HG02759 (cell line): ENCODE results near the gene ATP5PO.

Source experiments
- ATAC-seq: cut with Tn5 transposase; IDR thresholded peaks from one replicate; pipeline ENCODE4 v1.9.1; 2021; ENCODE audit warnings: mild to moderate bottlenecking, moderate library complexity; ENCODE audit not compliant: unreplicated experiment

ATP5PO gene, protein sequence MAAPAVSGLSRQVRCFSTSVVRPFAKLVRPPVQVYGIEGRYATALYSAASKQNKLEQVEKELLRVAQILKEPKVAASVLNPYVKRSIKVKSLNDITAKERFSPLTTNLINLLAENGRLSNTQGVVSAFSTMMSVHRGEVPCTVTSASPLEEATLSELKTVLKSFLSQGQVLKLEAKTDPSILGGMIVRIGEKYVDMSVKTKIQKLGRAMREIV

DNA sequence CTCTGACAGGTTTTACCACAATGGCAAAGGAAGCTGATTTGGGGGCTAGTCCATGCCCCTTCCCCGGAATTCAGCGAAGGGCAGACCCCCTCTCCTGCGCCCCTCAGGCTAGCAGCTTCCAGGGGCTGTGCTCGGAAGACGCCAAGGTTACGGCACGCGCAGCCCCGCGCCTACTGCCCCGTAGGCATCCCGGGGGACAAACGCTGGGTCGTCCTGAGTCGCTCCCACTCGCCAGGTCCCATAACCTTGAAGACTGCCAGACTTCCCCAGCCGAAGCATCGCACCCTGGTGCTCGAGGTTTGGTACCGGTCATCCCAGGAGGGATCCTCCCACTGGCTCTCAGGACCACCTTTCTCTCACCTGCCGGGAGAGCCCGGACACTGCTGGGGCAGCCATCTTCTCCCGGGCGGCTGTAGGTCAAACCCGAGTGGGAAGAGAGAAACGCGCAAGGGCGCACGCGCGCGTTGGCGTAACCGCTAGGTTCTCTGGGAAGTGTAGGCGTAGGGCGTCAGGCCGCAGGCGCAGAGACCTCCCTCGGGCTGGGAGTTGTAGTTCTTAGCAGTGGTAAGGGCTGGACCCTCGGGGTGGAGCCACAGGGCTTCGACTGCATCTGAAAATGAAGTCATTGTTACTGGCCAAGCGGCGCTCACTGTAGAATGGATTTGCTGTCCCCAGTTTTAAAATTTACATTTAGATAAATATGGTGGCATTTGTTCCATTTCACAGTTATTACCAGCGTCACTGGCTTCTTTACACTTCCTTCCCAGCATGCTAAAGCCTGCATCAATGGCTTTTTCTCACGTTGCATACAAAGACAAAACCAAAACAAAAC, at the start of gene ATP5PO:
Gene ATP5PO, minus strand, starts transcription at position 437 of the 832 bp plus-strand sequence. Its CDS starts 41 bp downstream, at position 396.
- ATAC-seq = peak; percentile 99

DNA sequence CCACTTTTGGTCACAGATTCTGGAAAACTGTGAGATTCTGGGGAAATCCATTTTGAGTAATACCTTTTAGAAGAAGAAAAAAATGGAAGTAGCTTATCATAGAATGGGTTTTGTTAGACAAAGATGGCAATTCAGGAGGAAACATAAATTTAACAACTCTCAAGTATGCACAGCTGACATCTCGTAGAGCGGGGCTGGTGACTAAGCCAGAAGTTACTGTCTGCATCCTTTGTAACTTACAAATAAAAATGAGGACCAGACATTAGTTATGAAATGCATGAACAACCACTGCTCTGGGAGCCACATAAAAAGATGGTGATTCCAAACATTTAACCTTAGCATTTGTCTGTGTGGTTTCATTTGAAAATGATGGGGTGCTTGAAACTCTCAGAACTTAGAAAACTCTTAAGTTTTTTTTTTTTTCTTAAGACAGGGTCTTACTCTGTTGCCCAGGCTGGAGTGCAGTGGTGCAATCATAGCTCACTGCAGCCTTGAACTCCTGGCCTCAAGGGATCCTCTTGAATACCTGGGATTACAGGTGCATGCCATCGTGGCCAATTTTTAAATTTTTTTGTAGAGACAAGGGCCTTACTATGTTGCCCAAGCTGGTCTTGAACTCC, 49.2 kb upstream of the ATP5PO start:
- ATAC-seq = no peak

DNA sequence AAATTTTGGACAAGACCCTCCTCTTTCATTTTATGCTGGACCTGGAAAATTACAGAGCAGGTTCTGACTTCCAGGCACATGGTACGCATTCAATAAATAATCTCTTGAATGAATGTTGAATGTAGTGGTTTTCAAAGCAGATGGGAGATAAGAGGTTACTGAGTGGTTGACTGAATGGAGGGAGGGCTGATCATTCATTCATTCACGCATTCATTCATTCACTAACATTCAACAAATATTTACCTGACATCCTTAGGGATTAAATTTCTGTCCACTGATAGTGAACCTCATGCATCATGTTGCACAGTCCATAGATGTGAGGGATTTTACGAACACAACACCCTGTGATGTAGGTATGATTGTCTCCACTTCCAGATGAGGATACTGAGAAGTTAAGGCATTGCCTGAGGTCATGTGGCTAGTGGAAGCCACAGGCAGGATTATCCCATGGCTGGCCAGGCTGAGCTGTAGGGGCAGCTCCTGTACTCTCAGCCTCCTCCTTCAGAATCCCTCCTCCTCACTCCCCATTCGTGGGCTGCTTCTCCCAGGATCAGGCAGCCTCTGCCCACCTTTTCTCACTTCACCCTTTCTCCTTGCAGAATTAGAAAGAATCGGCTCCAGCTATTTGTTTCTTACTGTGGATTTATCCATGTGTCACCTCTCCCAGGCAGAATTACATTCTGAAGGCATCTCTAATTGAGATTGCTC, 48.4 kb upstream of the ATP5PO start:
- no peak for ATAC-seq

DNA sequence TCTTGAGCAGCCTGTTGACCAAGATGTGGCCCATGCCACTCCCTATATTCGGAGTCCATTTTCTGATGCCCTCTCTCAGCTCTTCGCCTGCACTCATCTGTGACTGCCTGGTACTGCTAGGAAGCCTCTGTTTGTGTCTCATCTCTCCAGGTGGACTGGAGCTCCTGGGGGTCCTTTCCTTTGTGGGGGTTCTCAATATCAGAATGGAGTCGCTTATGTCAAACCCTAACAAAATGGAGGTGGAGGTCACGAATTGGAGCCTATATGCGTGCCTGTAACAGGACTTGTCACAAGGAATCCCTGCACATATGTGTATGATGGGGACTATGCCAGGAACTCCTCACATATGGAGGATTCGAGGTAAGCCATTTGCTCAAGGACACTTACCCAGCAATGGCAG, 46.7 kb upstream of the ATP5PO start:
- no peak for ATAC-seq

DNA sequence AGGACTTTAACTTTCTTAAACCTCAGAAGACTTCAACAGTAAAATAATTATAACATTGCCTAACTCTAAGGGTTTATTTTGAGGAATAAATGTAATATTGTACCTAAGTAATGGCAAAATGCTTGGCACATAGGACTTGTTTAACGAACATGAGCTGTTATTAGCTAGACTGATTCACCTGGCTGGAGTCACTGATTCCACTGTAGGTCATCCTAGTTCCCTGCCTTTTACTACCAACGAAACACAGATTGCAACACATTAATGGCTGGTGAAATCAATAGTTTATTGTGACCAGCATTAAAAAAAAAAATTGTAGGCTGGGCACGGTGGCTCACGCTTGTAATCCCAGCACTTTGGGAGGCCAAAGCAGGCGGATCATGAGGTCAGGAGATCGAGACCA, 45.5 kb upstream of the ATP5PO start:
- no peak for ATAC-seq

DNA sequence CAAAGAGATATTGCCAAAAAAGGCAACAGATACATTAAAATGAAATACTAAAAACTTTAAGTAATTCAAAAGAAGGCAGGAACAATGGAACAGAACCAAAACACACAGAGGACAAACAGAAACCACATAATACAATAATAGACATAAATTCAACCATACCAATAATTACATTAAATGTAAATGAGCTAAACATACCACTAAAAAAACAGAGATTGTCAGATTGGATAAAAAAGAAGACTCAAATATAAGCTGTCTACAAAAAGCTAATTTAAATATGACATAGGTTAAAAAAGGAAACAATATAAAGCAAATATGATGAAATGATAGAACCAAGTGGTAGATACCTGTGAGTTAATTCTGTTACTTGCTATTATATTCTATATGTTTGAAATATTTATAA, 44.1 kb upstream of the ATP5PO start:
- no peak for ATAC-seq

DNA sequence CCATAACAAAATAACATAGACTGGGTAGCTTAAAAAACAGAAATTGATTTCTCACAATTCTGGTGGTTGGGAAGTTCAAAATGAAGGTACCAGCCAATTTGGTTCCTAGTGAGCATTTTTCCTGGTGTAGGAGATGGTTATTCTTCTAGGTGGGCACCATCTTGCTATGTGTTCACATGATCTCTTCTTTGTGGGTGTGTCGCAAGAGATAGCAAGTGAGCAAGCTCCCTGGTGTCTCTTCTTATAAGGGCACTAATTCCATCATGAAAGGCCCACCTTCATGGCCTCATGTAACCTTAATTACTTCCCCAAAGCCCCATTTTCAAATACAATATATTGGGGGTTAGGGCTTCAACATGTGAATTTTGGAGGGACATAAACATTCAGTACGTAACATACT, 38.8 kb upstream of the ATP5PO start:
- ATAC-seq = no peak

DNA sequence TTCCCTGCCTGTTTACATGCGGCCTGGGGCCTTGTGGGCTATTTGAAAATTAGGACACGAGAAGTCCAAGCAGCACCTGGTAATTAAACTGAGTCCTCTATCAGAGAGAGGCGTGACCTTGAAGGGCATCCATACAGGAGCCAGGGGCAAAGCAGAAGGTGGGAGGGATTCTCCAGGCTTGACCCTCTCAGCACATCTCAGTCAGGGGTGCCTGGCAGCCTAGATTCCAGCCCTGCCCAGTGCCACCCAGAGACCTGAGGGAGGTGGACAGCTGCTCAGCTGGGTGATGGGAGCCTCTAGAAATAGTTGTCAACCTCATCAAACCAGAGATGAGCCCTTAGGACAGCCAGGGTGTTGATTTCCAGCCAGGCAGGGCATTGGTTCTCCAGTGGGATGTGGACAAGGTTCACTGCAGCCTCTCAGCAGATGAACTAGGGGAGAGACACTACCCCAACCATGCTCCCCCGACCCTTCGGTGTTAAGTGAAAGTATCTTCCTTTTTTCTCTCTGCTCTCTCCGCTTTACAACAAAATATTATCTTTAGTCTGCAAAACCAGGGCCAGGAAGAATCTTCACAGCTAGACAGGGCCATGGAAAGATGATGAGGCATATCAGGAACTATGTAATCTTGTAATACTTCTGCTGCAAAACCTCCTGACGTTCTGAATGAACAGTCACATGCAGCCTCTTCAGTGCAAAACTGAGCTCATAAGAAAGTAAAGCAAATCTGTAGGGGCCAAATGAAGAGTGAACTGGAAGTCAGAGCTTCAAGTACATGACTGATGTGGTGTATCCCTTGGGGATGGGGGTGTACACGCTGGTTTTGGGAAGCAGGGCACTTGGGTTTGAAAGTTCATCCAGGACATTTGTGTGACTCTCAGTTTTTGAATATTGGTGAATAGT, 35.9 kb upstream of the ATP5PO start:
- ATAC-seq = no peak

DNA sequence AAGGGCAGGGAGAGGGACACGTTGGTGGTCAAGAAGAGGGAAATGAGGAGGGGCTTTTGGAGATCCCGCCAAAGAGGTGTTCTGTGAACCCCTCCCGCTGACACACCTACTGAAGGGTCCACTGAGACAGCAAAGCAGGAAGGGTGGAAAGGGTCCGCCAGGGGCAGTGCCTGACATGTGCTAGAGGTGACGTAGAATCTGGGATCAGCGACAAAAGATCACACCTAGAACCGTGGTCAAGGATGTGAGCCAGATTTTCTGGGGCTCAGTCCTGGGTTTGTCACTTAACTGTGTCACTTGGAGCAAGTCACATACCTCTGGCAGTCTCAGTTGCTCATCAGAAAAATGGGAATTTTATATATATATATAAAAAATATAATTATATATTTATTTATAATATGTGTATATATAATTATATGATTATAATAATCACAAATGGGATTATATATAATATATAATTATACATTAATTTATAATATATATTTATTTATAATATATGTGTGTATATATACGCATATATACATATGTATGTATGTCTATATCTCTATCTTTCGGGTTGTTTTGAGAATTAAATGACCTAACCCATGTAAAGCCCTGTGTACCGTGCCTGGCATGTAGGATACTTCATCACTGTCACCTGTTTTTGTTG, 35.0 kb upstream of the ATP5PO start:
- no peak for ATAC-seq

DNA sequence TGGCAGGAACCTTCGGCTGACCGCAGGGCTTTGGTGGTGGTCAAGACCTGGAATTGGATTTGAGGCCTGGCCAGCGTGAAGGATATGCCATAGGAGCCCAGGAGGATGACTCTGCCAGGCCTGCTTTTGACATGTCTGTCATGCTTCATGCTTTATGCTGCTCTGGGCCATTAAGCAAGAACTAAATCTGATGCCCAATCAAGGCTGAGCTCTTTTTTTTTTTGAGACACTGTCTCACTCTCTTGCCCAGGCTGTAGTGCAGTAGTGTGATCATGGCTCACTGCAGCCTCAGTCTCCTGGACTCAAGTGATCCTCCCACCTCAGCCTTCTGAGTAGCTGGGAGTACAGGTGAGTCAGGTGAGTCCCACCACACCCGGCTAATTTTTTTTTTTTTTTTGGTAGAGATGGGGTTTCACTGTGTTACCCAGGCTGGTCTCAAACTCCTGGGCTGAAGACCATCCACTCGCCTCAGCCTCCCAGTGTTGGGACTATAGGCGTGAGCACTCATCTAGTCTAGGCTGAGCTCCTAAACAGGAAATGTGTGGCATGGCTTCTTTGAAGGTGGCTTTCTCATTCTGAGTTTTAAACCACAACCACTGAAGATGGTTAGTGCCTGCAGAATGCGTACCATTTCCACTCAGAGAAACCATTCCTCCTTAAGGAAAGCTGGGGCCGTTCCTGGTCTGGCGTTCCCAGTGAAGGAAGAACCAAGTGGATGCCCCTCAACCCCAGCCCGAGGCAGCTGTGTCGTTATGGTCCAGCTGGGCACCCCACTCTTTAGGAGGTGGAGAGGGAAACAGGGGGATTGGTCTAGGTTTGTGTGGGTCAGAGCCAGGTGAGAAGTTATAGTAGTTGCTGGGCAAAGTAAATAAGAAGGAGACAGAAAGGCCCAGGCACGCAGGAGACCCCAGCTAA, 34.2 kb upstream of the ATP5PO start:
- peak; percentile 38 for ATAC-seq

DNA sequence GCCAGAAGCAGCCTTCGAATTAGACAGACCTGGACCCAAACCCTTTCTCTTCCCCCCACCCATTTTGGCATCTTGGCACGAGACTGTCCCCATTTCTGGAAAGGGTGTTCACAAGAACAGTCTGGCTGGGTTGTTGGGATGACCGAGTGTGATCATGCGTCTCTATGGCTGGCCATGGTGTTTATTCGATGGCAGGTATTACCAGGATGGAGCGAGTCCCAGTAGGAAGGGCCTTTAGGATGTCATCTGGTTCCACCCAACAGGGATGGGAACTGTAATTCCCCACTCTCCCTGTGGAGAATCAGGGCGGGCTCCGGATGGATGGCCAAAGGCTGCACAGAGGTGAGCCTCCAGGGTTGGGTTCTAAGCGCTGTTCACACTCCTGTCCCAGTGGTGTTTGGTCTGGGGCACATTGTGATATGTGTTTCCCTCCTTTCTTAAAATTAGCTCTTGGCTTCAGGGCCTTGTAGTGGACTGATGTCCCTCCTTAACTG, 33.4 kb upstream of the ATP5PO start:
- ATAC-seq = no peak

DNA sequence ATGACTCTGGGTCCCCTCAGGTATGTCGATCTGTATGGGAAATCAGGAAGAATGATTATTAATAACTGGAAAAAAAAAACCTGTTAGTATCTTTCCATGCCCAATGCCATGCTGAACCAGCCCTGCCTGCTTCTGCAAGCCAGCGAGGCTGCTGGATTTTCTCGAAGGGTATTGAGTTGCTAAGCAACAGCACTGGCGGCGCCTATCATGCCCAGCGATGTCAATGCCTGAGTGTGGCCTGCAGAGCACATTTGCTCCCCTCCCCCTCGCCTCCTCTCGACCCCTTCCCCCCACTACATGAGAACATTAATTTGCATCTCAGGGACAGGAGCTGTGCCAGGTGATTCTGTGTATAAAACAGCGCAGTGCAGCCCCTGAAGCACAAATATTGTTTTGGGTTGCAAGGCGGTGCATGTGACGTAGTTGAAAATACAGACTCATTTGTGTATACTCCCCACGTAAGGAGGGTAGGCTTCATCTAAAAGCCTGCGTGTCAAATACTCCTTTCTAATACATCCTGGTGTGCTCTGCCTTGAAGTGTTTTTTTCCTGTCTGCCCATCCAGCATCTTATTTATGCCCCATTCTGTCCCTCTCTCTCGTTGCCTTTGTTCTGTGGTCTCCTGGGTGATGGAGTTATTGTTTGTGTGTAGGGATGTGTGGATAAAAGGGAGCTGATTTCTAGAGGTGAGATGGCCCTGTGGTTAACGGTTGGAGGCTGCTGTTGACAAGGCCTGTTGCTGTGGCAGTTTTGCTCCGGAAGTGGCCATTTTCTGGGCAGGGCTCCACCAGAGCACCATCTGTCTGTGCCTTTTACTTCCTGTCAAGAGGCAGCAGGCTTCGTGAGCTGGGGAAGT, 32.7 kb upstream of the ATP5PO start:
- peak; percentile 46 for ATAC-seq

DNA sequence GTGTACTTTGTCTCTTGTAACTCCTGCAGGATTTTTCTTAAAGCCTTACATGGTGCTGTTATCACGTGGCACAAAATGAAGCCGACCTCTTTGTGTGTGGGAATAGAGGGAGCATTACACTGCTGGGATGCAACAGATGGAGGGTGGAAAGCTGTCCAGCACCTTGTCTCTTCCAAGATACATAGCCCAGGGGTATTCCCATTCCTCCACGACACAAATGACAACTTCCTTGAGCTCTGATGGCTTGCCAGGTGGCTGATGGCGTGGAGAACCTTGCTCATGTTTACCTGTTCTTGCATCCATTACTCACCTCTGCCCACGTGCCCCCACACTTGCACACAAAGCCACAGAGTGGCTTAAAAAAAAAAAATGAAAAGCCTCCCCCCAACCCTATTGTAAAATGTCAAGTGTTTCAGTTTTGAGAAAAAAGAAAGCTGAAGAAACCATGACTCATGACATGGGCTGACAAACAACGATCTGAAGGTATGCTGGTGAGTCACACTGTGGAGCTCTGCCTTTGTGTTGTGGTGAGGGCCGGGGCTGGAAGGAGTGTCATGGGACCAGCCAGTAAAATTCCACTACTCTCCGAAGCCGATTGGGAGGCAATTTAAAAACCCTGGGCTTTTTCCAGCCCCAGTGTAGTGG, 32.0 kb upstream of the ATP5PO start:
- ATAC-seq = peak; percentile 65

DNA sequence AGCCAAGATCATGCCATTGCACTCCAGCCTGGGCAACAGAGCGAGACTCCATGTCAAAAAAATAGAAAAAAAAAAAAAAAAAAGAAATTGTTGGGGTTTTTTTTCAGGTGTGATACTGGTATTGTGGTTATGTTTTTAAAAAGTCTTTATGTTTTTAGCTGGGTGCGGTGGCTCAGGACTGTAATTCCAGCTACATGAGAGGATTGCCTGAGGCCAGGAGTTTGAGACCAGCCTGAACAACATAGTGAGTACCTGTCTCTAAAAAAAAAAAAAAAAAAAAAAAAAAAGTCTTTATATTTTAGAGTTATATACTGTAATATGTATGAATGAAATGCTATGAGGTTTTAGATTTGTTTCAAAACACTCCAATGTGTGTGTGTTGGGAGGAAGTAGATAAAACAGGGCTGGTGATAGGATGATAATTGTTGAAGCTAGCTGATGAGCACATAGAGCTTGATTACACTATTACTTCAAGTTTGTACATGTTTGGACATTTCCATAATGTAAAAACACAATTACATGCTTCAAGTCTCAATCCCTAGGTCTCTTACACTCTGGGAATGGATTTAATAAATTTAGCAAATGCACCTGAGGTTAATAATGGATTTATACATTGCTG, 30.2 kb upstream of the ATP5PO start:
- no peak for ATAC-seq

DNA sequence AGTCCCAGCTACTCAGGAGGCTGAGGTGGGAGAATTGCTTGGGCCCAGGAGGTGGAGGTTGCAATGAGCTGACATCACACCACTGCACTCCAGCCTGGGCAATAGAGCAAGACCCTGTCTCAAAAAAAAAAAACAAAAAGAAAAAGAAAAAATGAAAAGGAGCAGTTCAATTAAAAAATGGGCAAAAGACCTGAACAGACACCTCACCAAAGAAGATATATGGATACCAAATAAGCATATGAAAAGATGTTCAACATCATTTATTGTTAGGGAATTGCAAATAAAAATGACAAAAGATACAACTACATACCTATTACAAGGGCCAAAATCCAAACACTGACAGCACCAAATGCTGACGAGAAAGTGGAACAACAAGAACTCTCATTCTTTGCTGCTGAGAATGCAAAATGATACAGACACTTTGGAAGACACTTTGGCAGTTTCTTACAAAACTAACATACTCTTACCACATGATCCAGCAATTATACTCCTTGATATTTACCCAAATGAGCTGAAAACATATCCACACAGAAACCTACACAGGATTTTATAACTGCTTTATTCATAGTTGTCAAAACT, 28.7 kb upstream of the ATP5PO start:
- no peak for ATAC-seq

DNA sequence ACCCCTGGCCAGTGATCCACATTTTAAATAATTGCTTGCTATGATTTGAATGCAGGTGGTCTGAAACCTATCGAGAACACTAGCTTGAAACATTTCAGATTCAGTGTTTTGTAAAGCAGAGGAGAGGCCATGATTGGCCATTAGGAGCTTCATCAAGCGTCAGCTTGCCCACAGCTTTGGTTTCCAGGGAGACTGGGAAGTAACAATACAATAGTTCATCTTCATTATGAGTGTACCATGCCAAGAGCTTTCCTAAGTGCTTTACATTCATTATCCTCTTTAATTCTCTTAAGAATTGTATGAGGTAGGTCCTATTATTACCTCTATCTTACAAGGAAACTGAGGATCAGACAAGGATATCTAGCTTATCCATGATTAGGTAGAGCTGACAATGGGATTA, 27.7 kb upstream of the ATP5PO start:
- no peak for ATAC-seq
